Hepatocyte (in vitro differentiated cells): ENCODE data around the gene ATP6V1G2. TPM values are rescaled to one million over a fixed set of nuclear protein-coding genes. Genes with fewer than 3 reads are reported as not detected.
"Not testable (repeated sequence)": the region's sequence is repeated elsewhere in the genome, so short reads cannot be mapped to it uniquely, and the experiment has no call there.

ENCODE experiments used
- DNase-seq: peaks from one replicate; pipeline ENCODE4 v3.0.0-alpha.2; 2016; ENCODE audit warnings: low spot score
- H2AFZ ChIP-seq: fragments of 200-600 bp; sonication (generic); 2 replicates; pipeline ENCODE4 v1.6.0; 2016; ENCODE audit warnings: antibody characterized with exemption, mild to moderate bottlenecking
- H3K27ac ChIP-seq: fragments of 200-600 bp; sonication (generic); 2 replicates; pipeline ENCODE4 v1.5.1; 2016; ENCODE audit warnings: mild to moderate bottlenecking
- H3K27me3 ChIP-seq: fragments of 200-600 bp; sonication (generic); 2 replicates; pipeline ENCODE4 v1.6.1; 2016
- H3K36me3 ChIP-seq: fragments of 200-600 bp; sonication (generic); replicated peaks from 2 replicates; pipeline ENCODE4 v1.5.1; 2016; ENCODE audit warnings: low read depth; ENCODE audit not compliant: insufficient read depth
- H3K4me1 ChIP-seq: fragments of 200-600 bp; sonication (generic); 2 replicates; pipeline ENCODE4 v1.5.1; 2016; ENCODE audit warnings: mild to moderate bottlenecking, moderate library complexity; ENCODE audit not compliant: insufficient read depth
- H3K4me2 ChIP-seq: fragments of 200-600 bp; sonication (generic); 2 replicates; pipeline ENCODE4 v1.6.0; 2016
- H3K4me3 ChIP-seq: fragments of 200-600 bp; sonication (generic); 2 replicates; pipeline ENCODE4 v1.5.1; 2016; ENCODE audit warnings: mild to moderate bottlenecking
- H3K79me2 ChIP-seq: fragments of 200-600 bp; sonication (generic); 2 replicates; pipeline ENCODE4 v1.6.0; 2017; ENCODE audit warnings: mild to moderate bottlenecking
- H3K9me2 ChIP-seq: fragments of 200-600 bp; sonication (generic); replicated peaks from 2 replicates; pipeline ENCODE4 v1.6.0; 2017; ENCODE audit warnings: mild to moderate bottlenecking; ENCODE audit not compliant: insufficient read depth
- H3K9me3 ChIP-seq: fragments of 200-600 bp; sonication (generic); 2 replicates; pipeline ENCODE4 v1.5.1; 2016; ENCODE audit warnings: low read depth, mild to moderate bottlenecking
- H4K20me1 ChIP-seq: fragments of 200-600 bp; sonication (generic); 2 replicates; pipeline ENCODE4 v1.6.0; 2016; ENCODE audit warnings: mild to moderate bottlenecking; ENCODE audit not compliant: insufficient read depth, poor library complexity, severe bottlenecking
- EZH2 ChIP-seq: fragments of 200-600 bp; sonication (generic); IDR thresholded peaks from 2 replicates; pipeline ENCODE4 v1.6.1; 2016; ENCODE audit warnings: antibody characterized with exemption, mild to moderate bottlenecking, borderline replicate concordance
- EZH2phosphoT487 ChIP-seq: fragments of 200-600 bp; sonication (generic); IDR thresholded peaks from one replicate; pipeline ENCODE4 v1.6.1; 2018; ENCODE audit warnings: antibody characterized with exemption, mild to moderate bottlenecking, low read depth, moderate library complexity; ENCODE audit not compliant: unreplicated experiment, severe bottlenecking
- WGBS: methylation state at CpG from one replicate; pipeline ENCODE4 v1.1.6; 2016; ENCODE audit warnings: low lambda C conversion rate; ENCODE audit errors: missing lambda C conversion rate; 5-methylcytosine and 5-hydroxymethylcytosine counted together
- polyA plus RNA-seq: library from polyadenylated mRNA; unstranded; fragments of >200 nt; fragmentation: Nextera tagmentation; extraction: Ambion mirVana; gene quantifications from 2 replicates; pipeline ENCODE4 v1.2.1, GENCODE V29; 2016
- total RNA-seq: library from RNA; depleted of rRNA; stranded (reverse); fragments of >200 nt; gene quantifications from 2 replicates; pipeline ENCODE4 v1.2.3, GENCODE V29; 2014
- TF ChIP-seq, protein P1 (sequence below): fragments of 200-600 bp; sonication (generic); IDR thresholded peaks from 2 replicates; pipeline ENCODE4 v1.5.1; 2016; ENCODE audit warnings: antibody characterized with exemption, mild to moderate bottlenecking; ENCODE audit not compliant: poor library complexity

ATP6V1G2 gene
- total and polyA plus RNA-seq, 2 experiments from 2014 or later: 0.63 to 0.73 TPM

DNA sequence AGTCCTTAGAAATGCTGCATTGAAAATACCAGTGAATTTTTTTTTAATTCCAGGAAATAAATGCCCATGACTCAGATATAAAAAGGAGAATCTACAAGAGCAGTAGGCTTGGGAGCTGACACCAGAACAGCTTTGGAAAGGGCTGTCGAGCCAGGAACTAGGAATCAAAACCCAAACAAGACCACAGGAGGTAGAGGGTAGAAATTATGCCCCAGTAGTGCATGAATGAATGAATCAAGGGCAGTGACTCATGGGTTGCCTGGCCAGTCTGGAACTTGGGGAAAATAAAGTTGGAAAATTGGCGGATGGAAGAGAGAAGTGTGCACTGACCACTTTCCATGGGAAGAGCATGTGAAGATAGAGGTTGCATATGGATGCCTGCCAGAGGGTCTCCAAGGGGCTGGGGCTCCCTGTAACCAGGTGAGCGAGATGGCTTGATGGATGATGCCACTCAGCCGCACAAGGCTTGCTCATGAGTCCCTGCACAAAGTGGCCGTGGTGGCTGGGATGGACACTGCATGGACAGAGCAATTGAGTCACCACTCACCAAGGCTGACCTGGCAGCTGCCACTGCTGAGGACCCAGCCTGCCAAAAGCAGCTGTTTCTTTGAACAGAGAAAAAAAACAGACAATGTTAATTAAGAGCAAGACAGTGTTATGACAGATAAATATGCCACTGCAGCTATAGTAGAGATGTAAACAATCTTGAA, 32.8 kb downstream of the ATP6V1G2 start:
- no peak overlapping the region for H2AFZ ChIP-seq
- H3K79me2 ChIP-seq: no peaks in the 10 kb centered on the region
- no peaks in the 10 kb centered on the region for H4K20me1 ChIP-seq
- 69% methylated on average over 5 of the region's 5 CpGs for WGBS
- no peak overlapping the region for H3K4me2 ChIP-seq
- no peak overlapping the region for H3K4me3 ChIP-seq
- TF ChIP-seq EZH2phosphoT487: no peak
- TF ChIP-seq, protein P1, sequence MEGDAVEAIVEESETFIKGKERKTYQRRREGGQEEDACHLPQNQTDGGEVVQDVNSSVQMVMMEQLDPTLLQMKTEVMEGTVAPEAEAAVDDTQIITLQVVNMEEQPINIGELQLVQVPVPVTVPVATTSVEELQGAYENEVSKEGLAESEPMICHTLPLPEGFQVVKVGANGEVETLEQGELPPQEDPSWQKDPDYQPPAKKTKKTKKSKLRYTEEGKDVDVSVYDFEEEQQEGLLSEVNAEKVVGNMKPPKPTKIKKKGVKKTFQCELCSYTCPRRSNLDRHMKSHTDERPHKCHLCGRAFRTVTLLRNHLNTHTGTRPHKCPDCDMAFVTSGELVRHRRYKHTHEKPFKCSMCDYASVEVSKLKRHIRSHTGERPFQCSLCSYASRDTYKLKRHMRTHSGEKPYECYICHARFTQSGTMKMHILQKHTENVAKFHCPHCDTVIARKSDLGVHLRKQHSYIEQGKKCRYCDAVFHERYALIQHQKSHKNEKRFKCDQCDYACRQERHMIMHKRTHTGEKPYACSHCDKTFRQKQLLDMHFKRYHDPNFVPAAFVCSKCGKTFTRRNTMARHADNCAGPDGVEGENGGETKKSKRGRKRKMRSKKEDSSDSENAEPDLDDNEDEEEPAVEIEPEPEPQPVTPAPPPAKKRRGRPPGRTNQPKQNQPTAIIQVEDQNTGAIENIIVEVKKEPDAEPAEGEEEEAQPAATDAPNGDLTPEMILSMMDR: no peak
- TF ChIP-seq EZH2: no peak
- H3K9me3 ChIP-seq: no peaks in the 10 kb centered on the region
- H3K36me3 ChIP-seq: no peaks in the 10 kb centered on the region
- no peaks in the 10 kb centered on the region for H3K9me2 ChIP-seq
- peaks cover 7% of the 10 kb centered on the region for H3K27me3 ChIP-seq
- no peaks in the 10 kb centered on the region for H3K4me1 ChIP-seq
- H3K27ac ChIP-seq: no peak overlapping the region
- DNase-seq: no peak

DNA sequence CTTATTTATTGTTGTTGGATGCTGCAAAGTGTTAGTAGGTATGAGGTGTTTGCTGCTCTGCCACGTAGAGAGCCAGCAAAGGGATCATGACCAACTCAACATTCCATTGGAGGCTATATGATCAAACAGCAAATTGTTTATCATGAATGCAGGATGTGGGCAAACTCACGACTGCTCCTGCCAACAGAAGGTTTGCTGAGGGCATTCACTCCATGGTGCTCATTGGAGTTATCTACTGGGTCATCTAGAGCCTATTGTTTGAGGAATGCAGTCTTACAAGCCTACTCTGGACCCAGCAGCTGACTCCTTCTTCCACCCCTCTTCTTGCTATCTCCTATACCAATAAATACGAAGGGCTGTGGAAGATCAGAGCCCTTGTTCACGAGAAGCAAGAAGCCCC, 36.4 kb downstream of the ATP6V1G2 start:
- no peaks in the 10 kb centered on the region for H4K20me1 ChIP-seq
- H3K27ac ChIP-seq: no peak overlapping the region
- 65% methylated on average over 4 of the region's 4 CpGs for WGBS
- TF ChIP-seq EZH2phosphoT487: no peak
- no peak overlapping the region for H3K4me3 ChIP-seq
- H2AFZ ChIP-seq: no peak overlapping the region
- peaks cover 4% of the 10 kb centered on the region for H3K27me3 ChIP-seq
- H3K4me2 ChIP-seq: no peak overlapping the region
- H3K4me1 ChIP-seq: no peaks in the 10 kb centered on the region
- no peaks in the 10 kb centered on the region for H3K79me2 ChIP-seq
- H3K9me3 ChIP-seq: no peaks in the 10 kb centered on the region
- DNase-seq: no peak
- no peaks in the 10 kb centered on the region for H3K36me3 ChIP-seq
- H3K9me2 ChIP-seq: no peaks in the 10 kb centered on the region

DNA sequence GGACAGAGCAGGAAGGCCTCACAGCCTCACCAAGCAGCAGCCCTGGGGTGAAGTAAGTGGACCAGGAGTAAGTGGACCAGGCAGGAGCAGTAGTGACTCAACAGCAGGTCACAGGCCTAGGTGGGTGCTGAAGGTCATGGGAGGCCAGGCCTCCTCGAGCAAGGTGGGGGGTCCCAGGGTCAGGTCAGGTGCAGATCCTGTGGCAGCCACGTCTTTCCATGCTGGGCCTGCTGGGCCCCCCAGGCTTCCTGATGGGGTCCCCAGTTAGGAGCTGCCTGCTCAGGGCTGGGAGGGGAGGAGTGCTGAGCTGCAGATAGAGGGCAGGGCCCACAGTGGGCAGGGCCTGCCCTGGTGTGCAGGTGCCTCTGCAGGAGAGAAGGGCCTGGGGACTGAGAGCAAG, 37.4 kb downstream of the ATP6V1G2 start:
- not testable (repeated sequence) for H3K27me3 ChIP-seq, H2AFZ ChIP-seq, H3K9me2 ChIP-seq, H4K20me1 ChIP-seq, H3K4me2 ChIP-seq, H3K9me3 ChIP-seq, H3K27ac ChIP-seq, DNase-seq, H3K36me3 ChIP-seq, H3K4me1 ChIP-seq, H3K4me3 ChIP-seq, H3K79me2 ChIP-seq
- WGBS: 41% methylated on average over 2 of the region's 2 CpGs

DNA sequence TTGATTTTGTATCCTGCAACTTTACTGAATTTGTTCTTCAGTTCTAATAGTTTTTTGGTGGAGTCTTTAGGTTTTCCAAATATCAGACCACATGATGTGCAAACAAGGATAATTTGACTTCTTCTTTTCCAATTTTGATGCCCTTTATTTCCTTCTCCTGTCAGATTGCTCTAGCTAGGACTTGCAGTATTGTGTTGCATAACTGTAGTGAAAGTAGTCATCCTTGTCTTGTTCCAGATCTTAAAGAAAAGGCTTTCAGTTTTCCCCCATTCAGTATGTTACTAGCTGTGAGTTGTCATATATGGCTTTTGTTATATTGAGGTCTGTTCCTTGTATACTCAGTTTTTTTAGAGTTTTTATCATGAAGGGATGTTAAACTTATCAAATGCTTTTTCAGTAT, 43.8 kb downstream of the ATP6V1G2 start:
- no peak overlapping the region for H3K4me2 ChIP-seq
- peaks cover 35% of the 10 kb centered on the region for H3K27me3 ChIP-seq
- H3K27ac ChIP-seq: no peak overlapping the region
- no peak overlapping the region for H2AFZ ChIP-seq
- no peaks in the 10 kb centered on the region for H3K9me2 ChIP-seq
- no peak for DNase-seq
- H3K79me2 ChIP-seq: no peaks in the 10 kb centered on the region
- no peak for TF ChIP-seq EZH2
- TF ChIP-seq, protein P1: no peak
- no peak for TF ChIP-seq EZH2phosphoT487
- H3K4me1 ChIP-seq: no peaks in the 10 kb centered on the region
- H3K4me3 ChIP-seq: no peak overlapping the region
- no peaks in the 10 kb centered on the region for H3K9me3 ChIP-seq
- H3K36me3 ChIP-seq: no peaks in the 10 kb centered on the region
- H4K20me1 ChIP-seq: no peaks in the 10 kb centered on the region

DNA sequence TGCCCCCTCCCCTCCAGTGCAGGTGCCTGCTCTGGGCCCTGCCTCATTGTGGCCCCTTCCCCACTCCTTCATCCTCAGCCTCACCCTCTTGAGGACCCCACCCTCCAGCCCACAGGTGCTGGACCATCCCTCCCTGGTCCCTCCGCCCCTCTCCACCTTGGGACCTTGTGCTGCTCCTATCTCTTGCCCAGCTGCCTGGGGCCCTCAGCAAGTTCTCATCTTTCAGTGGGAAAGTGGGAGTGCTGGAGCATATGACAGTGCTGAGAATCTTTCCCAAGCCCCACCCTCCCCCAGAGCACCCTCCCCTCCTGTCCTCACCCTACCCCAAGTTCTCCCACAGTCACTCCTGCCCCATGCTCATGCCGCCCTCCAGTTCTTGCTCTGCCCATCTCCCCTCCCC, 46.8 kb downstream of the ATP6V1G2 start:
- H3K4me2 ChIP-seq, H3K4me1 ChIP-seq, H3K4me3 ChIP-seq, H4K20me1 ChIP-seq, H3K9me2 ChIP-seq, H2AFZ ChIP-seq, H3K79me2 ChIP-seq, H3K27ac ChIP-seq, DNase-seq, H3K36me3 ChIP-seq, H3K9me3 ChIP-seq: not testable (repeated sequence)
- H3K27me3 ChIP-seq: peaks cover 49% of the 10 kb centered on the region
- 89% methylated on average over 2 of the region's 2 CpGs for WGBS
